SH-SY5Y (cell line): ENCODE results near the gene ABHD17B.

Experiments
- GATA2 ChIP-seq: IDR thresholded peaks from 2 replicates; pipeline ENCODE4 v1.6.1; 2011; ENCODE audit warnings: mild to moderate bottlenecking, low read depth, low read length
- GATA3 ChIP-seq: IDR thresholded peaks from 2 replicates; pipeline ENCODE4 v1.6.1; 2011; ENCODE audit warnings: low read depth, mild to moderate bottlenecking, low read length, moderate library complexity

DNA sequence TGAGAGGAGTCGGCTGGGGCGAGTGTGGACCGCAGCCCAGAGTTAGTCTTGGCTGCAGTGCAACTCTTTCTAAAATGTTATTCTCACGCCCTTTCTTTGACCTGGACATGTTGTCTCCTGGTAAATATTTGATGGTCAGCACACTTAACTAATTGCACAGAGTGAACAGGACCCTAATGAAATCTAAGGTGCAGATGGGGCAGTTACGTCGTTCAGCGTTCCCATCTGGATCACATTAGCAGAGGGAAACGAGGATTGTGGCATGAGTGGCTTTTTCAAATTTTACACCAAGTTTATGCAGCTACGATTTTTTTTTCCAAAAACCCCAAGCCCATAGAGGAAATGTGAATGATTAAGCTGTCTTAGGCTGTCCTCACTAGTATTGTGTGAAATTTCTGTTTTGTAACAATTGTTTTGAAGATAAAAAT is 929 bp upstream of the ABHD17B start:
- no peak for TF ChIP-seq GATA3
- TF ChIP-seq GATA2 = no peak
